ENCODE results near the gene BPNT1. TPM values are rescaled to one million over a fixed set of nuclear protein-coding genes. Genes with fewer than 3 reads are reported as not detected.

The BPNT1 gene
- total RNA-seq, 1 experiment from 2014 or later: 25.2 TPM

DNA sequence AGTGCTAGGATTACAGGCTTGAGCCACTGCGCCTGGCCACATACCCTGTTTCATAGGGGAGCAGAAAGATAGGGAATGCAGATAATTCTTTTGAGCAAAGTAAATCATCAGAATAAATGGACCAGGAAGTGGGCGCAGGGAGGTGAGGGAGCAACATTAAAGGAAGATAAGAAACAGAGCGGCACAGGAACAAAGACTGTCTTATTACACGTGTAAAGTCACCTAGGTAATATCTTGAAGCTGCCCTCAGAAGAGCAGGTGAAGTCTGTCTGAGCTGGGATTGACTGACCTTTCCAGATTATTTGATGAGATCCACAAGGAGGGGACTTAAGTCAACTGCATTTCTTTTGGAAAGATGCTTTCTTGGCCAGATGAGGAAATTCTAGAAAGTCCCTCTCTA lies 50.9 kb downstream of the BPNT1 start:
- CTCF ChIA-PET: no interaction called here
- Histone ChIP-seq H3K4me2 (ENCODE audit: low read length) (no peak overlapping the region), H3K79me2 (ENCODE audit: insufficient read depth, low read length) (peaks cover 92% of the 10 kb centered on the region)

More for the DNA sequence above, 50.9 kb downstream of the BPNT1 start:
- intact Hi-C loops (cut with micrococcal nuclease): no loop called here
- Histone ChIP-seq H3K9me3 (ENCODE audit: control insufficient read depth in 1 of 2, insufficient read depth in 1 of 2, low read depth in 1 of 2, low read length in 2 of 2) (no peaks in the 10 kb centered on the region), H3K9ac (ENCODE audit: low read length) (no peak overlapping the region), H2AFZ (ENCODE audit: low read depth, low read length, poor library complexity, severe bottlenecking) (no peak overlapping the region), H3K27ac (ENCODE audit: low read depth, low read length) (no peak overlapping the region), H3K9me2 (ENCODE audit: insufficient read depth) (no peaks in the 10 kb centered on the region), H3K36me3 (ENCODE audit: control insufficient read depth in 1 of 2, insufficient read depth in 2 of 2, low read length in 2 of 2) (peaks cover 9 to 14% of the 10 kb centered on the region in 2 experiments; a peak in 3 of 4 replicates), H4K20me1 (ENCODE audit: insufficient read depth) (no peaks in the 10 kb centered on the region), H3K4me3 (replicated peaks in 1 of 2; ENCODE audit: low read depth in 1 of 2, low read length in 2 of 2) (no peak overlapping the region), H3K4me1 (ENCODE audit: control insufficient read depth in 1 of 2, insufficient read depth in 2 of 2, low read length in 2 of 2) (no peaks in the 10 kb centered on the region), H3K27me3 (ENCODE audit: insufficient read depth, low read length) (no peaks in the 10 kb centered on the region)
- DNase-seq (ENCODE audit: low read depth, low spot score) (no peak), ATAC-seq (no peak)
- RAD21 ChIA-PET (ENCODE audit: low non-redundant PET in 1 of 2, low total read pairs in 2 of 2, uncharacterized antibody in 2 of 2, unreplicated experiment in 2 of 2): no interaction called here
- TF ChIP-seq SIN3A (IDR thresholded peaks at IDR 0.05; ENCODE audit: low read depth) (no peak), EZH2 (IDR thresholded peaks at IDR 0.05) (no peak), EZH2phosphoT487 (IDR thresholded peaks at IDR 0.05; ENCODE audit: borderline replicate concordance) (no peak), RAD21 (IDR thresholded peaks at IDR 0.05; ENCODE audit: low read depth) (no peak), POLR2AphosphoS5 (IDR thresholded peaks at IDR 0.05; ENCODE audit: low read depth, low read length) (no peak), FOSL1 (IDR thresholded peaks at IDR 0.05; ENCODE audit: low read depth) (no peak), ZFX (IDR thresholded peaks at IDR 0.05) (no peak), CEBPB (IDR thresholded peaks at IDR 0.05; ENCODE audit: low read depth) (no peak), YY1 (IDR thresholded peaks at IDR 0.05; ENCODE audit: extremely low read depth, insufficient replicate concordance, low read depth, low read length) (no peak), JUND (IDR thresholded peaks at IDR 0.05) (no peak), SRF (IDR thresholded peaks at IDR 0.05; ENCODE audit: low read depth) (no peak), TCF7L2 (IDR thresholded peaks at IDR 0.05; ENCODE audit: borderline replicate concordance, extremely low read depth, insufficient read depth, insufficient read length) (no peak)
- TF ChIP-seq, protein P1, sequence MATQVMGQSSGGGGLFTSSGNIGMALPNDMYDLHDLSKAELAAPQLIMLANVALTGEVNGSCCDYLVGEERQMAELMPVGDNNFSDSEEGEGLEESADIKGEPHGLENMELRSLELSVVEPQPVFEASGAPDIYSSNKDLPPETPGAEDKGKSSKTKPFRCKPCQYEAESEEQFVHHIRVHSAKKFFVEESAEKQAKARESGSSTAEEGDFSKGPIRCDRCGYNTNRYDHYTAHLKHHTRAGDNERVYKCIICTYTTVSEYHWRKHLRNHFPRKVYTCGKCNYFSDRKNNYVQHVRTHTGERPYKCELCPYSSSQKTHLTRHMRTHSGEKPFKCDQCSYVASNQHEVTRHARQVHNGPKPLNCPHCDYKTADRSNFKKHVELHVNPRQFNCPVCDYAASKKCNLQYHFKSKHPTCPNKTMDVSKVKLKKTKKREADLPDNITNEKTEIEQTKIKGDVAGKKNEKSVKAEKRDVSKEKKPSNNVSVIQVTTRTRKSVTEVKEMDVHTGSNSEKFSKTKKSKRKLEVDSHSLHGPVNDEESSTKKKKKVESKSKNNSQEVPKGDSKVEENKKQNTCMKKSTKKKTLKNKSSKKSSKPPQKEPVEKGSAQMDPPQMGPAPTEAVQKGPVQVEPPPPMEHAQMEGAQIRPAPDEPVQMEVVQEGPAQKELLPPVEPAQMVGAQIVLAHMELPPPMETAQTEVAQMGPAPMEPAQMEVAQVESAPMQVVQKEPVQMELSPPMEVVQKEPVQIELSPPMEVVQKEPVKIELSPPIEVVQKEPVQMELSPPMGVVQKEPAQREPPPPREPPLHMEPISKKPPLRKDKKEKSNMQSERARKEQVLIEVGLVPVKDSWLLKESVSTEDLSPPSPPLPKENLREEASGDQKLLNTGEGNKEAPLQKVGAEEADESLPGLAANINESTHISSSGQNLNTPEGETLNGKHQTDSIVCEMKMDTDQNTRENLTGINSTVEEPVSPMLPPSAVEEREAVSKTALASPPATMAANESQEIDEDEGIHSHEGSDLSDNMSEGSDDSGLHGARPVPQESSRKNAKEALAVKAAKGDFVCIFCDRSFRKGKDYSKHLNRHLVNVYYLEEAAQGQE (IDR thresholded peaks at IDR 0.05; ENCODE audit: low read depth): no peak
- TF ChIP-seq, protein P2, sequence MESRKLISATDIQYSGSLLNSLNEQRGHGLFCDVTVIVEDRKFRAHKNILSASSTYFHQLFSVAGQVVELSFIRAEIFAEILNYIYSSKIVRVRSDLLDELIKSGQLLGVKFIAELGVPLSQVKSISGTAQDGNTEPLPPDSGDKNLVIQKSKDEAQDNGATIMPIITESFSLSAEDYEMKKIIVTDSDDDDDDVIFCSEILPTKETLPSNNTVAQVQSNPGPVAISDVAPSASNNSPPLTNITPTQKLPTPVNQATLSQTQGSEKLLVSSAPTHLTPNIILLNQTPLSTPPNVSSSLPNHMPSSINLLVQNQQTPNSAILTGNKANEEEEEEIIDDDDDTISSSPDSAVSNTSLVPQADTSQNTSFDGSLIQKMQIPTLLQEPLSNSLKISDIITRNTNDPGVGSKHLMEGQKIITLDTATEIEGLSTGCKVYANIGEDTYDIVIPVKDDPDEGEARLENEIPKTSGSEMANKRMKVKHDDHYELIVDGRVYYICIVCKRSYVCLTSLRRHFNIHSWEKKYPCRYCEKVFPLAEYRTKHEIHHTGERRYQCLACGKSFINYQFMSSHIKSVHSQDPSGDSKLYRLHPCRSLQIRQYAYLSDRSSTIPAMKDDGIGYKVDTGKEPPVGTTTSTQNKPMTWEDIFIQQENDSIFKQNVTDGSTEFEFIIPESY (IDR thresholded peaks at IDR 0.05; ENCODE audit: extremely low read depth, insufficient replicate concordance, low read length): no peak
- TF ChIP-seq, protein P3, sequence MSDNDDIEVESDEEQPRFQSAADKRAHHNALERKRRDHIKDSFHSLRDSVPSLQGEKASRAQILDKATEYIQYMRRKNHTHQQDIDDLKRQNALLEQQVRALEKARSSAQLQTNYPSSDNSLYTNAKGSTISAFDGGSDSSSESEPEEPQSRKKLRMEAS (IDR thresholded peaks at IDR 0.05): no peak
- TF ChIP-seq, protein P4, sequence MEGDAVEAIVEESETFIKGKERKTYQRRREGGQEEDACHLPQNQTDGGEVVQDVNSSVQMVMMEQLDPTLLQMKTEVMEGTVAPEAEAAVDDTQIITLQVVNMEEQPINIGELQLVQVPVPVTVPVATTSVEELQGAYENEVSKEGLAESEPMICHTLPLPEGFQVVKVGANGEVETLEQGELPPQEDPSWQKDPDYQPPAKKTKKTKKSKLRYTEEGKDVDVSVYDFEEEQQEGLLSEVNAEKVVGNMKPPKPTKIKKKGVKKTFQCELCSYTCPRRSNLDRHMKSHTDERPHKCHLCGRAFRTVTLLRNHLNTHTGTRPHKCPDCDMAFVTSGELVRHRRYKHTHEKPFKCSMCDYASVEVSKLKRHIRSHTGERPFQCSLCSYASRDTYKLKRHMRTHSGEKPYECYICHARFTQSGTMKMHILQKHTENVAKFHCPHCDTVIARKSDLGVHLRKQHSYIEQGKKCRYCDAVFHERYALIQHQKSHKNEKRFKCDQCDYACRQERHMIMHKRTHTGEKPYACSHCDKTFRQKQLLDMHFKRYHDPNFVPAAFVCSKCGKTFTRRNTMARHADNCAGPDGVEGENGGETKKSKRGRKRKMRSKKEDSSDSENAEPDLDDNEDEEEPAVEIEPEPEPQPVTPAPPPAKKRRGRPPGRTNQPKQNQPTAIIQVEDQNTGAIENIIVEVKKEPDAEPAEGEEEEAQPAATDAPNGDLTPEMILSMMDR (IDR thresholded peaks at IDR 0.05 in 2 of 3, conservative IDR thresholded peaks at IDR 0.05 in 1 of 3; ENCODE audit: borderline replicate concordance in 1 of 3, insufficient read depth in 1 of 3, low read depth in 2 of 3, low read length in 2 of 3): no peak
- no TSS peak for BruUV-seq (replicated peaks)
- POLR2A ChIA-PET: no interaction called here
